SK-N-SH (cell line): ENCODE data around the gene AHCYL2. TPM values are rescaled to one million over a fixed set of nuclear protein-coding genes. Genes with fewer than 3 reads are reported as not detected.

Experiments
- CTCF ChIA-PET: fragments of 300-600, 350-600 bp; formaldehyde crosslinking; extraction: SDS; loops from one replicate; lab custom pipeline; 2021; lab: Yijun Ruan, JAX
- POLR2A ChIA-PET: fragments of 350-600 bp; sonication (Branson Sonifier 250); formaldehyde crosslinking; extraction: SDS; loops from one replicate; lab custom pipeline; 2020; ENCODE audit warnings: antibody characterized with exemption, inconsistent platforms; lab: Yijun Ruan, JAX
- DNase-seq: peaks from one replicate; pipeline ENCODE4 v3.0.0; 2012
- H2AFZ ChIP-seq: fragments of 200-600 bp; sonication (generic); 2 replicates; pipeline ENCODE4 v1.8.1; 2016; ENCODE audit warnings: antibody characterized with exemption, mild to moderate bottlenecking, low read depth
- H3F3A ChIP-seq: fragments of 200-600 bp; sonication (generic); replicated peaks from 2 replicates; pipeline ENCODE3; 2016; ENCODE audit warnings: antibody characterized with exemption, mild to moderate bottlenecking; ENCODE audit not compliant: insufficient read depth
- H3K27ac ChIP-seq, 2 experiments: fragments of 200-500 bp in 1 of 2; fragments of 200-600 bp in 1 of 2; sonication (Bioruptor generic) in 1 of 2; sonication (generic), shearing (Covaris generic) in 1 of 2; 2 replicates each; pipeline versions ENCODE4 v1.5.1 to v1.6.1; 2014 to 2016; ENCODE audit warnings: low read depth in 2 of 2, inconsistent platforms in 1 of 2, low read length in 1 of 2, mild to moderate bottlenecking in 1 of 2, mixed read lengths in 1 of 2
- H3K27me3 ChIP-seq: fragments of 200-600 bp; sonication (generic), shearing (Covaris generic); 2 replicates; pipeline ENCODE4 v1.6.1; 2016; ENCODE audit warnings: mixed run types; ENCODE audit not compliant: insufficient read depth
- H3K36me3 ChIP-seq, 2 experiments: fragments of 200-500 bp in 1 of 2; fragments of 200-600 bp in 1 of 2; sonication (Bioruptor generic) in 1 of 2; sonication (generic) in 1 of 2; replicated peaks in 1 of 2; 2 replicates each; pipeline versions ENCODE3 to v1.5.1; 2014 to 2016; ENCODE audit warnings: low read length in 1 of 2, mild to moderate bottlenecking in 1 of 2; ENCODE audit not compliant: insufficient read depth in 2 of 2, control insufficient read depth in 1 of 2
- H3K4me1 ChIP-seq, 2 experiments: fragments of 200-500 bp in 1 of 2; fragments of 200-600 bp in 1 of 2; sonication (Bioruptor generic) in 1 of 2; sonication (generic), shearing (Covaris generic) in 1 of 2; 2 replicates each; pipeline versions ENCODE4 v1.5.1 to v1.6.1; 2014 to 2016; ENCODE audit warnings: low read depth in 1 of 2, low read length in 1 of 2, mixed run types in 1 of 2; ENCODE audit not compliant: insufficient read depth in 2 of 2, control insufficient read depth in 1 of 2
- H3K4me2 ChIP-seq: fragments of 200-600 bp; sonication (generic), shearing (Covaris generic); 2 replicates; pipeline ENCODE4 v1.6.1; 2017; ENCODE audit warnings: mixed run types
- H3K4me3 ChIP-seq, 2 experiments: fragments of 200-500 bp in 1 of 2; fragments of 200-600 bp in 1 of 2; sonication (Bioruptor generic) in 1 of 2; sonication (generic), shearing (Covaris generic) in 1 of 2; 2 replicates each; pipeline versions ENCODE4 v1.5.1 to v1.8.1; 2014 to 2016; ENCODE audit warnings: low read depth in 2 of 2, inconsistent platforms in 1 of 2, low read length in 1 of 2, mild to moderate bottlenecking in 1 of 2, mixed read lengths in 1 of 2, moderate library complexity in 1 of 2
- H3K79me2 ChIP-seq: fragments of 200-600 bp; sonication (generic); 2 replicates; pipeline ENCODE4 v1.8.1; 2017; ENCODE audit warnings: mild to moderate bottlenecking; ENCODE audit not compliant: insufficient read depth
- H3K9ac ChIP-seq: fragments of 200-600 bp; sonication (generic); 2 replicates; pipeline ENCODE4 v1.6.1; 2017; ENCODE audit warnings: mixed run types
- H3K9me2 ChIP-seq: fragments of 200-600 bp; sonication (generic); 2 replicates; pipeline ENCODE4 v1.6.1; 2017; ENCODE audit warnings: mixed run types
- H3K9me3 ChIP-seq: fragments of 200-600 bp; sonication (generic); 2 replicates; pipeline ENCODE4 v1.6.1; 2017; ENCODE audit warnings: mixed run types, mild to moderate bottlenecking, moderate library complexity
- H4K20me1 ChIP-seq: fragments of 200-600 bp; sonication (generic); 2 replicates; pipeline ENCODE4 v1.6.1; 2017; ENCODE audit warnings: mild to moderate bottlenecking, mixed run types; ENCODE audit not compliant: insufficient read depth
- CHD2 ChIP-seq: fragments of 150-350 bp; IDR thresholded peaks from 2 replicates; pipeline ENCODE4 v1.6.1; 2018; ENCODE audit warnings: low read length; ENCODE audit not compliant: partially characterized antibody
- GATA2 ChIP-seq: sonication (generic); formaldehyde crosslinking; IDR thresholded peaks from 2 replicates; pipeline ENCODE4 v1.5.0; 2020; ENCODE audit warnings: mild to moderate bottlenecking, missing genetic modification reagents
- NRF1 ChIP-seq: IDR thresholded peaks from 2 replicates; pipeline ENCODE4 v1.6.1; 2012; ENCODE audit warnings: low read depth, mild to moderate bottlenecking, low read length
- POLR2AphosphoS5 ChIP-seq: IDR thresholded peaks from 2 replicates; pipeline ENCODE4 v1.6.1; 2012; ENCODE audit warnings: low read depth, low read length
- TAF1 ChIP-seq: IDR thresholded peaks from 2 replicates; pipeline ENCODE4 v1.6.1; 2012; ENCODE audit warnings: low read depth, mild to moderate bottlenecking, low read length, moderate library complexity, borderline replicate concordance
- TEAD4 ChIP-seq: IDR thresholded peaks from 2 replicates; pipeline ENCODE4 v1.4.0; 2012; ENCODE audit warnings: mild to moderate bottlenecking, borderline replicate concordance; ENCODE audit not compliant: insufficient read depth
- WGBS: methylation state at CpG from one replicate; pipeline ENCODE4 v1.1.6; 2017; ENCODE audit warnings: low lambda C conversion rate; 5-methylcytosine and 5-hydroxymethylcytosine counted together
- polyA plus RNA-seq, 3 experiments: library from polyadenylated mRNA; depleted of rRNA; stranded (reverse); fragments of >200 nt; gene quantifications; 2 replicates each; pipeline ENCODE4 v1.2.3, GENCODE V29; 2012
- TF ChIP-seq, protein P1 (sequence below): IDR thresholded peaks from 2 replicates; pipeline ENCODE4 v1.4.0; 2012; ENCODE audit warnings: low read depth
- TF ChIP-seq, protein P2 (sequence below): IDR thresholded peaks from 2 replicates; pipeline ENCODE4 v1.6.1; 2012; ENCODE audit warnings: mild to moderate bottlenecking, low read depth, low read length, moderate library complexity
- TF ChIP-seq, protein P3 (sequence below): fragments of 150-350 bp; IDR thresholded peaks from 2 replicates; pipeline ENCODE4 v1.6.1; 2016; ENCODE audit warnings: mild to moderate bottlenecking, low read depth, low read length
- TF ChIP-seq, protein P4 (sequence below): IDR thresholded peaks from 2 replicates; pipeline ENCODE4 v1.4.0; 2012; ENCODE audit warnings: low read depth, borderline replicate concordance

The AHCYL2 gene
- polyA plus RNA-seq, 1 of the 3 experiments (the other 2 are of a cell fraction) = 20.4 TPM

DNA sequence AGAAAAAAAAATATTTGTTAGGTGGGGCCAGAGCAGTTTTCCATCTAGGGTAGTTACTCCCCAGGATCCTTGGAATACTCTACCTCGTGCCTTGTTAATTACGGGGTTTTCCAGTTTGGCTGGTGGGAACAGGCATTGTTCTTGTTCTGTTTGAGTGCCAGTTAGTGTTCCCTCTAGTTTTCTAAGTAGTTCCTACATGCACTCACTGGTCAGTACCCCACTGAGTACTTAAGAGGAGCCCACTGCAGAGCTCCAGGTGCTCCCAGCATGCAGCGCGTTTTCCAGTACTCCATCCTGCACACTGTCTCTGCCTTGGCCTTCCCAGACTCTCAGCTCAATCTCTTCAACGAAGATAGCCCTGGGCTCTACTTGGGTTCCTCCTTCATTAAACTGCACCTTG, 58.0 kb downstream of the AHCYL2 start:
- ChIA-PET POLR2A (no interaction called here), CTCF (interaction anchor here (0.9 to 9.1 kb wide), 7 partner anchors 12 to 119 kb away, joined by 3 to 78 read pairs (median 5); no protein-coding TSS in a partner anchor)
- Histone ChIP-seq H3K4me1 (peaks cover 0 to 6% of the 10 kb centered on the region in 2 experiments; a peak in 1 of 4 replicates), H3K9me2 (no peaks in the 10 kb centered on the region), H3K27me3 (no peaks in the 10 kb centered on the region), H3K9me3 (no peaks in the 10 kb centered on the region), H4K20me1 (no peaks in the 10 kb centered on the region), H3K9ac (no peak overlapping the region), H3F3A (peaks cover 11% of the 10 kb centered on the region), H3K4me2 (no peak overlapping the region), H3K36me3 (peaks cover 0 to 3% of the 10 kb centered on the region in 2 experiments), H2AFZ (no peak overlapping the region), H3K27ac (no peak overlapping the region), H3K4me3 (no peak overlapping the region)
- WGBS = 90% methylated on average over 5 of the region's 5 CpGs
- DNase-seq = no peak
- no peak for TF ChIP-seq GATA2
- no peak for TF ChIP-seq TEAD4
- no peak for TF ChIP-seq TAF1
- TF ChIP-seq, protein P1, sequence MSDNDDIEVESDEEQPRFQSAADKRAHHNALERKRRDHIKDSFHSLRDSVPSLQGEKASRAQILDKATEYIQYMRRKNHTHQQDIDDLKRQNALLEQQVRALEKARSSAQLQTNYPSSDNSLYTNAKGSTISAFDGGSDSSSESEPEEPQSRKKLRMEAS = no peak
- TF ChIP-seq, protein P2, sequence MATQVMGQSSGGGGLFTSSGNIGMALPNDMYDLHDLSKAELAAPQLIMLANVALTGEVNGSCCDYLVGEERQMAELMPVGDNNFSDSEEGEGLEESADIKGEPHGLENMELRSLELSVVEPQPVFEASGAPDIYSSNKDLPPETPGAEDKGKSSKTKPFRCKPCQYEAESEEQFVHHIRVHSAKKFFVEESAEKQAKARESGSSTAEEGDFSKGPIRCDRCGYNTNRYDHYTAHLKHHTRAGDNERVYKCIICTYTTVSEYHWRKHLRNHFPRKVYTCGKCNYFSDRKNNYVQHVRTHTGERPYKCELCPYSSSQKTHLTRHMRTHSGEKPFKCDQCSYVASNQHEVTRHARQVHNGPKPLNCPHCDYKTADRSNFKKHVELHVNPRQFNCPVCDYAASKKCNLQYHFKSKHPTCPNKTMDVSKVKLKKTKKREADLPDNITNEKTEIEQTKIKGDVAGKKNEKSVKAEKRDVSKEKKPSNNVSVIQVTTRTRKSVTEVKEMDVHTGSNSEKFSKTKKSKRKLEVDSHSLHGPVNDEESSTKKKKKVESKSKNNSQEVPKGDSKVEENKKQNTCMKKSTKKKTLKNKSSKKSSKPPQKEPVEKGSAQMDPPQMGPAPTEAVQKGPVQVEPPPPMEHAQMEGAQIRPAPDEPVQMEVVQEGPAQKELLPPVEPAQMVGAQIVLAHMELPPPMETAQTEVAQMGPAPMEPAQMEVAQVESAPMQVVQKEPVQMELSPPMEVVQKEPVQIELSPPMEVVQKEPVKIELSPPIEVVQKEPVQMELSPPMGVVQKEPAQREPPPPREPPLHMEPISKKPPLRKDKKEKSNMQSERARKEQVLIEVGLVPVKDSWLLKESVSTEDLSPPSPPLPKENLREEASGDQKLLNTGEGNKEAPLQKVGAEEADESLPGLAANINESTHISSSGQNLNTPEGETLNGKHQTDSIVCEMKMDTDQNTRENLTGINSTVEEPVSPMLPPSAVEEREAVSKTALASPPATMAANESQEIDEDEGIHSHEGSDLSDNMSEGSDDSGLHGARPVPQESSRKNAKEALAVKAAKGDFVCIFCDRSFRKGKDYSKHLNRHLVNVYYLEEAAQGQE = no peak
- TF ChIP-seq, all 33 proteins: peak for 0
- no peaks in the 10 kb centered on the region for H3K79me2 ChIP-seq

DNA sequence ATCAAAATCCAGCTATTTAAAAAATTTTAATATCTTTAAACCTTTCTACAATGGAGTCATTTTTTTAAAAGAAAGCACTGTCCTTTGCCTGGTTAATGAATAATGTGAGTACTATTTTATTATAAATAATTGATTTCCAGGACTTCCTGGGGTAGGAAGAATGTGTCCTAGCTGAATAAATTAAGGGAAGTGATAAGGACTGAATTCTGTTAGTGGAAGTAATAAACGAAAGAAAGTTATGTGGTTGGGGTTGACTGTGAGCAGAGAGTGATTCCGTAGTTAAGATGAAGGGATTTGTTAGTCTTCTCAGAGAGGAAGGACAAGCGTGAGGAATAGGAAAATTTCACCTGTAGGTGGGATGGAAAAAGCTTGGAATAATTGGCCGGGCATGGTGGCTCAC, 59.1 kb downstream of the AHCYL2 start:
- TF ChIP-seq, protein P3, sequence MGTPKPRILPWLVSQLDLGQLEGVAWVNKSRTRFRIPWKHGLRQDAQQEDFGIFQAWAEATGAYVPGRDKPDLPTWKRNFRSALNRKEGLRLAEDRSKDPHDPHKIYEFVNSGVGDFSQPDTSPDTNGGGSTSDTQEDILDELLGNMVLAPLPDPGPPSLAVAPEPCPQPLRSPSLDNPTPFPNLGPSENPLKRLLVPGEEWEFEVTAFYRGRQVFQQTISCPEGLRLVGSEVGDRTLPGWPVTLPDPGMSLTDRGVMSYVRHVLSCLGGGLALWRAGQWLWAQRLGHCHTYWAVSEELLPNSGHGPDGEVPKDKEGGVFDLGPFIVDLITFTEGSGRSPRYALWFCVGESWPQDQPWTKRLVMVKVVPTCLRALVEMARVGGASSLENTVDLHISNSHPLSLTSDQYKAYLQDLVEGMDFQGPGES = no peak
- TF ChIP-seq NRF1 (no peak), CHD2 (no peak), POLR2AphosphoS5 (no peak), TAF1 (no peak)
- TF ChIP-seq, protein P4, sequence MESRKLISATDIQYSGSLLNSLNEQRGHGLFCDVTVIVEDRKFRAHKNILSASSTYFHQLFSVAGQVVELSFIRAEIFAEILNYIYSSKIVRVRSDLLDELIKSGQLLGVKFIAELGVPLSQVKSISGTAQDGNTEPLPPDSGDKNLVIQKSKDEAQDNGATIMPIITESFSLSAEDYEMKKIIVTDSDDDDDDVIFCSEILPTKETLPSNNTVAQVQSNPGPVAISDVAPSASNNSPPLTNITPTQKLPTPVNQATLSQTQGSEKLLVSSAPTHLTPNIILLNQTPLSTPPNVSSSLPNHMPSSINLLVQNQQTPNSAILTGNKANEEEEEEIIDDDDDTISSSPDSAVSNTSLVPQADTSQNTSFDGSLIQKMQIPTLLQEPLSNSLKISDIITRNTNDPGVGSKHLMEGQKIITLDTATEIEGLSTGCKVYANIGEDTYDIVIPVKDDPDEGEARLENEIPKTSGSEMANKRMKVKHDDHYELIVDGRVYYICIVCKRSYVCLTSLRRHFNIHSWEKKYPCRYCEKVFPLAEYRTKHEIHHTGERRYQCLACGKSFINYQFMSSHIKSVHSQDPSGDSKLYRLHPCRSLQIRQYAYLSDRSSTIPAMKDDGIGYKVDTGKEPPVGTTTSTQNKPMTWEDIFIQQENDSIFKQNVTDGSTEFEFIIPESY = no peak
- Histone ChIP-seq H3K9me3 (no peaks in the 10 kb centered on the region), H3K4me3 (no peak overlapping the region), H3F3A (peaks cover under 1% of the 10 kb centered on the region), H4K20me1 (no peaks in the 10 kb centered on the region), H3K9me2 (no peaks in the 10 kb centered on the region), H3K4me2 (no peak overlapping the region), H3K79me2 (no peaks in the 10 kb centered on the region), H3K4me1 (peaks cover 0 to 6% of the 10 kb centered on the region in 2 experiments; a peak in 1 of 4 replicates), H2AFZ (no peak overlapping the region), H3K36me3 (peaks cover 0 to 3% of the 10 kb centered on the region in 2 experiments), H3K9ac (no peak overlapping the region), H3K27me3 (no peaks in the 10 kb centered on the region), H3K27ac (no peak overlapping the region)
- ChIA-PET CTCF (interaction anchor here (1.2 to 9.1 kb wide), 10 partner anchors 11 to 121 kb away, joined by 3 to 105 read pairs (median 6); no protein-coding TSS in a partner anchor), POLR2A (no interaction called here)
- 89% methylated on average over 4 of the region's 4 CpGs for WGBS
- DNase-seq = no peak
